ENCODE measurements around the gene FSTL5.

Gene FSTL5

DNA sequence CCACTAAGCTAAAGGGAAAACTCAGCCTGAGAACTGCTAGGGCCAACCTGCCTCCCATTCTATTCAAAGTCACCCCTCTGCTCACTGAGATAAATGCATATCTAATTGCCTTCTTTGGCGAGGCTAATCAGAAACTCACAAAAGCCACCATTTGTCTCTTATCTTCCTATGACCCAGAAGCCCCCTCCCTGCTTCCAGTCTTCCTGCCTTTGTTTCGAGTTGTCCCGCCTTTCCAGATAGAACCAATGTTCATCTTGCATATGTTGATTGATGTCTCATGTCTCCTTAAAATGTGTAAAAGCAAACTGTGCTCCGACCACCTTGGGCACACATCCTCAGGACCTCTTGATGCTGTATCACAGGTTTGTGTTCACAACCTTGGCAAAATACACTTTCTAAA lies 459.8 kb downstream of the FSTL5 start:
- DNase-seq (ENCODE audit: low read depth) = no peak

DNA sequence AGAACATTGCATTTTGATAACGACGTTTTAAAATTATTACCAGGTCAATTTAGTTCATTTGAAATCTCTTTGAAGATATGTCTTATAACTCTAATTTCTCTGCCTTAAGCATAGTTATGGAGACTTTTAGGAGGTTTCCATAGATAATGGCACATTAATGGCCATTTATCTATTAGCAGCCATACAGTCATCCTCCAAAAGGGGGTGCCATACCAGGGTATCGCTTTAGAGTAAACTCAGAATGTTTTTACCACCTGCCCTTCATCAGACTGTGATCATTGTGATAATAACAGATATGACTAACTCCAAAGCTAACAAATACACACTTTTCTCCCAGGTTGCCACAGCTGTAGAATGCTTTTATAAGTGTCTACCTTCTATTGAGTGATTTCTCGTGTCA lies 461.5 kb downstream of the FSTL5 start:
- DNase-seq (ENCODE audit: low read depth) = no peak

DNA sequence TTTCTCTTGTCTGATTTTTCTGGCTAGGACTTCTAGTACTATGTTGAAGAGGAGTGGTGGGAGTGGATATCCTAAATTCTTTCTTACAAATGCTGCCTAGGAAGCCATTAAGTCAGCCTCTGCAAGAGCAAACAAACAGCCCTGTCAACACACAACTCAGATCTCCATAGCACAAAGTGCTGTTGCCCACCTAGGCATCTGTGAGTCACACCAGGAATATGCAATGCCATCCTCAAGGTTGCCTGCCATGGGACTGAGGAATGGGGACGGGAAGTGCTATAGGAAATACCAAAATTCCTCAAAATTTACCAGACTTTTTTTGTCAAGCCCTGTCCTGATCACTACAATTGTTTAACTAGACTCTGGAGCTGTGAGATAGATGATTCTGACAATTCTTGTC lies 466.9 kb downstream of the FSTL5 start:
- no peak for DNase-seq (ENCODE audit: low read depth)

DNA sequence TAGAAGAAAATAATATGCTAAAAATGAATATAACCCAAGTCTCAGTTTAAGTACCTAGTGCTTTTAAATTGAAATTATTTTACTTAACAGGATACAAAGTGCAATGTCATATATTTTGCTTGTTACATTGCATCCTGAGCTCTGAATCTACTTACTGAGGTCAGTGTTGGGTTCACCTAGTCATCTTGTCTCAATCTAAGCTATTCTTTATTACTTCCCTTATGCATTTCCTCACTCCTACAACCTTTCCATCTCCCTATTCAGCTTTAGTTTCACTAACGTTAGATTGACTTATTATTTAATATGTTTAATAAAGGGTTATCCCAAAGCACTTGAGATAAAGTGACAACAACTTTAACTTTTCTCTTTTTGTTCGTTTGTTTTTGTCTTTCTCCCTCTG lies 483.7 kb downstream of the FSTL5 start:
- no peak for DNase-seq (ENCODE audit: low read depth)

- no peak for DNase-seq (ENCODE audit: low read depth)
These were observed 499.1 kb downstream of the FSTL5 start for GRCh38 chr4:161664740-161665139.

GRCh38 chr4:161663844-161664243 lies 500.0 kb downstream of the FSTL5 start:
- DNase-seq (ENCODE audit: low read depth) = no peak

- DNase-seq (ENCODE audit: low read depth) = no peak
These were observed 505.1 kb downstream of the FSTL5 start for GRCh38 chr4:161658676-161659075.

DNA sequence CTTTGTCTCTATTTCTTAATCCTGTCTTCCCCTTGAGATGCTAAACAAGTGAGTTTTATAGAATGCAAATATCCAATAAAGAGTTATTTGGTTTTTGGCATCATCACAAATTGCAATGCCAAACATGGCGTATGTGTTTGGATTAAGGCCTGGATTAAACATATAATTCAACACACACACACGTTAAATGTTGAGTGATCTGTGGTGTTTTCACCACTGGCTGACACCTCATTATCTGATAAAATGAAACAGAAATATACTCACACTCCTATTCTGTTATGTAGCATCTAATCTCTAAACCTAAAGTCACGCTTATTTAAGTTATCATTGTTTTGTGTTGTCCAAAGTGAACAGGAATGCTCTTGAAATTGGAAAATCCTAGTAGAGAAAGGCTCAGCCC lies 506.2 kb downstream of the FSTL5 start:
- no peak for DNase-seq (ENCODE audit: low read depth)

DNA sequence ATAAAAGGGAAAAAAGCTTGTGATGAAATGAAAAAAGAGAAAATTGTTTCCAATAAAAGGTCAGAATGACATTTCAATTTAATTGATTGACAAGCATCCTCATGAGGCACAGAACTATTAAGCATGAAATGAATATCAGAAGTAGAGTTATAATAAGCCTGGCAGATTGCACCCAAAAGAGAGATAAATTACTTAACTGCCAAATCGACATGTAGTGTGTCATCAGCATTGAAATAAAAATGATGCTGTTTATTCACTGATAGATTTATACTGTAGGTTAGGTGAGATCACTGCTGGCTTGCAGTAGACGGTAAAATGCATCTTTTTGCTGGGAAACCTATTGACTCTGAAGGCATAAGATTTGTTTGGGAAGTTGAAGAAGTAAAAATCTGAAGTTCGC lies 507.2 kb downstream of the FSTL5 start:
- DNase-seq (ENCODE audit: low read depth) = no peak

GRCh38 chr4:161655148-161655547 lies 508.7 kb downstream of the FSTL5 start:
- no peak for DNase-seq (ENCODE audit: low read depth)

- DNase-seq (ENCODE audit: low read depth) = no peak
These were observed 510.1 kb downstream of the FSTL5 start for GRCh38 chr4:161653697-161654096.

- DNase-seq (ENCODE audit: low read depth) = no peak
These were observed 512.2 kb downstream of the FSTL5 start for GRCh38 chr4:161651586-161651985.

- no peak for DNase-seq (ENCODE audit: low read depth)
These were observed 513.0 kb downstream of the FSTL5 start for GRCh38 chr4:161650812-161651211.

DNA sequence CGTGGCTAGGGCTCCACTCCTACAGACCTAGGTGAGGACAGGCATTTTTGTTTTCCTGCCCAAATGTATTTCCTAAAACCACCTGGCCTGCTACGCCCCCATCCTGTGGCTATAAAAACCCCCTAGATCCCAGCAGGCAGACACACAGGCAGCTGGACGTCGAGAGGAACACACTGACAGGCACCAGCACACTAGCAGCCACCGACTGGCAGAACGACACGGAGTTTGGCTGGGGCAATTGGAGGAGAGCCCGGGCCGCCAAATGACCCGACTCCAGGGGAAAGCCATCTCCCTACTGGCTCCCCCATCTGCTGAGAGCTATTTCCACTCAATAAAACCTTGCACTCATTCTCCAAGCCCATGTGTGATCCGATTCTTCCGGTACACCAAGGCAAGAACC lies 516.0 kb downstream of the FSTL5 start:
- DNase-seq (ENCODE audit: low read depth) = no peak

DNA sequence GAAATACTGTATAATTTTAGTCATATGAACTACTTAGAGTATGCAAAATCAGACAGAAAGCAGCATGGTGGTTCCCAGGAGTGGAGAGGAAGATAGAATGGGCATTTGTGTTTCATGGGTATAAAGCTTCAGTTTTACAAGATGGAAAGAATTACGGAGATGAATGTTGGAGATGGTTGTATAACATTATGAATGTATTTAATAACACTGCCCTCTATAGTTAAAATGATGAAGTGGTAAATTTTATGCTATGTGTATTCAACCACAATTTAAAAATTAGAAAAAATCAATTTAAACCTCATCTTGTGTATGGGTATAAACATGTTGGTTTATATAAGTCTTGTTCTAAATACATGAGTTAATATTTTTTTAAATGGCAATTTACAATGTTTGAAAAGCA lies 521.1 kb downstream of the FSTL5 start:
- no peak for DNase-seq (ENCODE audit: low read depth)

DNA sequence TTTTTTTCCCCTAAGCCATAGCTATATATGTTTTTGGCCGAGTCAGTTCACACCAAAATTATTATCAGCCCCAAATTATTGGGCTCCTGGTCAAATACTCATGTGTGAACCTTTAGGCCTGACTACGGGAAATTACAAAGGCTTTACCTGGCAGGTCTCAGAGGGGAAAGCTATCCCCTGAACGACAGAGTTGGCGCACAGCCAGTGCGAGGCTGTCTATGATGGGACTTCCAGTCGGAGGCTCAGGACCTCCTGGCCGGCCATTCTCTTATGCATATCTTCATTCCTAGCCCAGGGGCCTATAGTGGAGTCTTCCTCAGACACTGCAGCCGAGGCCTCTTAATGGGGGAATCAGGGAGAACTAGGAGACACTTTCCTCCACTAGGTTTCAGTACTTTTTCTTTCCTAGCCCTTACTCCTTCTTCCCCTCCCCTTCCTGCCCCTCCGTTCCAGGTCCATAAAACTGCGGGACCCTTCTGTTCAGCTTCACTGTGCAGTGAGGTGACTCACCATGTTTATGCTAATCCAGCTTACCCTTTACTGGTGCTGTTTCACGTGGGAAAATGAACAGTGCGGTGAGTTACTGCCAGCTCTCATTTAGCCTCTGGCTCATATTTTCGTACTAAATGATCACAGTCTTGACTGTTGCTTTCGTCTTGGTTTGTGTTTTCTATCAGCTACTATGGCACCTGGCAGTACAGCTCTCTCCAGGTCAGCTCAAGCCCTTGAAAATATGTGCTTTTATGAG lies 533.9 kb downstream of the FSTL5 start:
- DNase-seq (ENCODE audit: low read depth) = no peak

DNA sequence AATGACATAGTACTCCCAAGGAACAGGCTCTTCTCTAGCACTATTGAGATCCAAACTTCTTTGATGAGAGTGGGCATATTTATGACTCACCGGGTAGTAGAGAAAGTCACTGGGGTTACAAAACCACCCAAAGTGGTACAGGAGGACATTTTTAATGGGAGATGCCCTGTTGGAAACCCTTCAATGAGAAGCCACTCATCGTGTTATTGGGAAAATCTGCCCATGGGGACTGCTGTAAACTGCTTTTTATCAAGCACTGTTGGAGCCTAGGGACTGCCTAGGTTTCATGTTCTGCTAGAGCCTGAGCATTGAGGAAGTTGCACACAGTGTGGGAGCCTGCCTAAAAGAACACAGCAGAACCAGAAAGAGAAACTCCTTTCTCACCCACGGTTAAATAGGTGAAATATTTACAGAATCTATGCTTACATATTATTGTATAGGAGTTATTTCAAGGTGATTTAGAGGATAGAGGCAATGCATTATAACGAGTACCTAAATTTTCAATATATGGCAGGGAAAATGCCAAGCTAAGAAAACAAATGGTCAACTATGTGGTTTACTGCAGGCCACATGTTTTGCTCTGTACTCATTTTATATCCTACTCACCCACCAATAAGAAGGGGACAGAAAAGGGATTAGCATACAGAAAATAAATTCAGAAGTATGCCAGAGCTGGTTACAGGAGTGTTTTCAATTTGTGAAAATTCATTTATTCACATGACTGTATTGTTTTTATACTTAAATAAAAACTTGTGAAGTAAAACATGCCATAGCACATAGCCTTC lies 559.1 kb downstream of the FSTL5 start:
- DNase-seq (ENCODE audit: low read depth) = no peak

DNA sequence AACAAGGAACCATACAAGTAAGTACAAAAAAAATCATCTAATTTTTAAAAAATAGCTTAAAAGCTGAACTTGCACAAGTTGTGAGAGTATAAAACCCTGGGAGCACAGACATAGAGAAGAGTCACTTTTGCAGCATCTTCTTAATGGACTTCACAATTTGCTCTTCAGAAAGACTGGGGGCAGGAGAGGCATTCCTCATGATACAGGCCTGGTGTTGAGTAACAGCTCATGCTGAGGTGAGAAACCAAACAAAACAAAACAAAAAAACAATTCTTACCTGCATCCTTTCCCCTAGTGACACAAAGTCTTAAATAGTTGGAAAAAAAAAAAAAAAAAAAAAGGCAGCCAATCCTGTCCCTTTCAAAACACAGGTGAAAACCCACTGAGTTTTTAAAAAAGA lies 562.8 kb downstream of the FSTL5 start:
- DNase-seq (ENCODE audit: low read depth) = no peak

DNA sequence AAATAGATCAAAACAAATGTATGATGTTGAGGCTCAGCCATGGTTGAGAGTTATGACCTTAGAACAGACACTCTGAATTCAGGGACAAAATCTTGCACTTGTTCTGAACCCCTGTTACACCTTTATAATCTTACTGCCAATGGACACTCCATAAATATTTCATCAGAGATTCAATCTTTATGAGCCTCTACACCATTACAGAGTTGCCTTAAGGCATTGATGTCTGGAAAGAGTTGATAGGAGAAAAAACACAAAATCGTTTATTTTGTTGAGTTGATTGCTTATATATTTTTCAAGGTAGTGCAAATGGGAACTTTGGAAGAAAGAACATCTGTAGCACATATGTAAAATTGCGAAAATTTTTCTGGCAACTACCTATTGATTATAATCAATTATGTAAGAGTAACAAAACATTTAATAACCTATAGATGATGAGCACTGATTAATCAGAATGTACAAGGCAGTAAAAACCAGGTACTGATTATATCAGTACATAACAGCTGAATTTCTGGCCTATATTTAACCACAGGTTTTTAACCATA lies 568.5 kb downstream of the FSTL5 start:
- no peak for DNase-seq (ENCODE audit: low read depth)

- no peak for DNase-seq (ENCODE audit: low read depth)
These were observed 578.8 kb downstream of the FSTL5 start for GRCh38 chr4:161585011-161585410.

DNA sequence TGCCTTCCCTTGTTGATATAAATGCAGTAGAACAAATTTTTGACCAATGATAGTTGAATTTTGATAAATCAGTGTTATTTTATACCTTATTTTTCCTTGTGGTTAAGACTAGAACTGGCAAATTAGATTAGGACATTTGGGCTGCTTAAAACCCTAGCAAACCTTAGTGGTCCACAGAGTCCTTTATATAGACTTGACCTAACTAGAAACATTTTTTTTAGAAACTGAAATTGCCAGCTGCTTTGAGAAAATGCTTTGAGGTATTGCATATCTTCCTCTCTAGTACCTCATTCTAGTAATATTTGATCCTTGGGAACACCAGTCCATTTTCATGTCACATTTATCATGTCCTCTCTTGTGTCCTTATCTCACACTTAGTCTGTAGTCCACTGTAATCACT lies 580.3 kb downstream of the FSTL5 start:
- DNase-seq (ENCODE audit: low read depth) = no peak

DNA sequence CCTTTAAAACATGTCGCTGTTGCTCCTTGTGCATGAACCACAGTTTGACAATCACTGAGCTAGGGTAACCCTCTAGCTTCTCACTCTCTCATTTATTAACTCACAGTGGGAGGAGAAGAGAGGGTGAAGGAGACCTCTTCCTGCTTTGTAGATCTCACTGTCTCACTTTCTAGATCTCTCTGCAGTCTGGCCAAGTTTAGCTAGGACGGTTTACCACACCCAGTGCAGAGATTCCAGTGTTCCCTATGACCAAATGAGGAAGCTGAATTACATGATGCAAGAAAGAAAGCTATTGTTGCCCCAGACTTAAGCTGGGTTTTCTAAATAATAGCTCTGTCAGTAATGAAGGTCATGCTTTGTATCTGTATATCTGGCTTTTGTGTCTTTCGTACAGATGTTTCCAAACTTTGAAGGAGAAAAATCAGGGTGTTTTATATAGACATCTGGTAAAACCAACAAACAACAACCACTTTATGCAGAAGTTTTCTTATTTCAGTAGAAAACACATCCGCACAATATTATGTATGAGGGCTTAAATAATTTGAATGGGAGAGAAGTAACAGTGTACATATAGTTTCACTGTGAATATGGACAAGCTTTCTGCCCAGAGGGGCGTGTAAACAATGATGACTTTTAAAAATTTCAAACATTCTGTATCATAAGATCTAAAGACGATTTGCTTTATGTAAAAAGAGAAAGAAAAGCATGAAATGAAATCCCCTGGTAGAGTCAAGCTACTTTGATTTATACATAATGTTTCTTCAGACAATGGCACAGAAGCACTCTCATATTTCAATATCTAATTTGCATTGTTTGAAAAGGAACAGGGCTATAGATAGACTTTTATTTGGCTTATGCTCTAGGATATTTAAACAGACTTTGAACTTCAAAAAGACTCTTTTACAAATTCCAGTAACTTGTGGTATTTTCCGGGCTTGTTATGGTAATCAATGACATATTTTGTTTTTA lies 582.3 kb downstream of the FSTL5 start:
- DNase-seq (ENCODE audit: low read depth) = no peak

Data from CMK (cell line).